ENCODE results near the gene LYL1.

LYL1 gene

DNA sequence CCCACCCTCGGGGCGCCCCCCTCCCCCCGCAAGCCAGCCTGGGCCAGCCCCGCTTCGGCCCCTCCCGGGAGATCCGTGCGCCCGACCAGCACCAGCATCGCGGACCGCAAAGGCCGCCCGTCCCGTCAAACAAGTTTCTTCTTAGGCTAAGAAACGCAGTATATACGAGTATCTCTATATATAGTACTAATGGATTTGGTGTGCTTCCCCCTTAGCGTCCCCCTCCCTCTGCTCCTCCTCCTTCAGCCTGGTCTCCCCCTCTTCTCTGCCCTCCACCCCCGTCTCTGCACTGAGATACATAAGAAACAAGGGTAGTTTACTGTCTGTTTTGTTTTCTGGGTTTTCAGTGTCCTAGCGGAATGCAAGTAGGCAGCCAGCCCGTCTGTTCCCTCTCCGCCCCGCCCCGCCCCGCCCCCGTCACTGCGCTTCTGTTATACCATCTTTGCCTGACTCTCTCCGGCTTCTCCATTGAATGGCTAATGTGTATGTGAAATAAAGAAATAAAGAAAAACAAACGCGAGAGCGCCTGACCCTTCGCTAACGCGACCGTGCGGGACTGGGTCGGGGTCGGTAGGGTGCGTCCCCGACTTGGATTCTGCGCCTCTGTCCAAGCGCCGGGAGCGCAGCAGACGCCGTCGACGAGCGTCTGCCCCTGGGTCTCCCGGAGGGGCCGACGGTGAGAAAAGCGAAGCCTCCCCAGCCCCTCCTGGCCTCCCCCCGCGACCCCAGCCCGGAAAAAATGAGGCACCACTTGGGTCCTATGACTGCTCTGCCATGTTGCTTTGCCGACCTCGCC lies 4.2 kb downstream of the LYL1 start:
- no peak overlapping the region for H3K27ac ChIP-seq
- no peak for TF ChIP-seq ZFX (IDR thresholded peaks at IDR 0.05)
- TF ChIP-seq, protein P1, sequence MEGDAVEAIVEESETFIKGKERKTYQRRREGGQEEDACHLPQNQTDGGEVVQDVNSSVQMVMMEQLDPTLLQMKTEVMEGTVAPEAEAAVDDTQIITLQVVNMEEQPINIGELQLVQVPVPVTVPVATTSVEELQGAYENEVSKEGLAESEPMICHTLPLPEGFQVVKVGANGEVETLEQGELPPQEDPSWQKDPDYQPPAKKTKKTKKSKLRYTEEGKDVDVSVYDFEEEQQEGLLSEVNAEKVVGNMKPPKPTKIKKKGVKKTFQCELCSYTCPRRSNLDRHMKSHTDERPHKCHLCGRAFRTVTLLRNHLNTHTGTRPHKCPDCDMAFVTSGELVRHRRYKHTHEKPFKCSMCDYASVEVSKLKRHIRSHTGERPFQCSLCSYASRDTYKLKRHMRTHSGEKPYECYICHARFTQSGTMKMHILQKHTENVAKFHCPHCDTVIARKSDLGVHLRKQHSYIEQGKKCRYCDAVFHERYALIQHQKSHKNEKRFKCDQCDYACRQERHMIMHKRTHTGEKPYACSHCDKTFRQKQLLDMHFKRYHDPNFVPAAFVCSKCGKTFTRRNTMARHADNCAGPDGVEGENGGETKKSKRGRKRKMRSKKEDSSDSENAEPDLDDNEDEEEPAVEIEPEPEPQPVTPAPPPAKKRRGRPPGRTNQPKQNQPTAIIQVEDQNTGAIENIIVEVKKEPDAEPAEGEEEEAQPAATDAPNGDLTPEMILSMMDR (conservative IDR thresholded peaks at IDR 0.05): no peak

DNA sequence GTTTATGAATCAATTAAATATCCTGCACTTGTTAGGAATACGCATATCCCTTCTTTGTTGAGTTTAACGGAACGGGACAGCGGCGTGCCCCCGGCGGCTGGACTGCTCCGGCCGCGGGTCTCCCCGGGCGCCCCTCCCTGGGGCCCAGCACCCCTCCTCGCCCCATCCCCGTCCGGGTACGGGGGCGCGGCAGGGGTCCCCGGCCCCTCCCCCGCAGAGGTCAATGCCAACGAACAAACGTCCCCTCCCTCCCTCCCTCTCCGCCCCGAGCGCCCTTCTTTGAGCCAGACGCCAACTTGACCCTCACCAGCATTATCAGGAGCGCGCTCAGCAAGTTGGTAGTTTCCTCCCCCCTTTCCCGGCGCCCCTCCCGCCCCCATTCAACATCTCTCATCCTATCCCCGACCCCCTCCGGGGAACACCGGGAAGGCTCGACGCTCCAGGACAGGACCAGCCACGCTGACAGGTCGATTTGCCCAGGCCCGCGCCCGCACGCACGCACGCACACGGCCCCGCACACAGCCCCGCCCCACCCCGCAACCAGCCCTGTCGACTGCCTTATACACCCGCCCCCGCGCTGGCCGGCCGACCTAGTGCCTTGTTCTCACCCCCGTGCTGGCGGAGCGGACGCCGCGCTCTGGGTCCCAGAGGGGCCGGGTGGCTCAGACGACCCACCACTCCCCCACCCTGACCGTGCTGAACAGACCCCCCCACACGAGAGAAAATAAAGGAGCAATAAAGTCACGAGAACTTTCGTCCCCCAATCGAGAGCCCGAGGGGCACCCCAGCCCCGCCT lies 5.0 kb downstream of the LYL1 start:
- H3K27ac ChIP-seq: no peak overlapping the region
- TF ChIP-seq, protein P1 (conservative IDR thresholded peaks at IDR 0.05): no peak
- no peak for TF ChIP-seq ZFX (IDR thresholded peaks at IDR 0.05)

DNA sequence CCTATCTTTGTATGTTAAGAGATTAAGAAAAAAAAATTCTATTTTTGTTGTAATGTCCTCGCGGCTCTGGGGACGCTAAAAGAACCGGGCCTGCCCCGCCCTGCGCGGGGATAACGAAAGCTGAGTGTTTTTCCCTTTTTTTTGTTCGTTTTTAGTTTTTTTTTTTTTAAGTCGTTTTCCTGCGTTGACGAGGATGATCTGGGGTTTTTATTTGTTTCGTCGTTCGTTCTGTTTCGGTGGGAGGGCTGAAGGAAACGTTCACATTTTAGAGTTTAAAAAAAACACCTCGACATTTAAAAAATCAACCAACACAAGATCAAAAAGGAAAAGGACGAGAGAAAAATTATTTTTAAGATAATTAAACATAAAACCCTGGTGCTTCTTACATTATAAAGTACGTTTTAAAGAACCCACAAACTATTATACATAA lies 5.6 kb downstream of the LYL1 start:
- TF ChIP-seq, protein P1 (conservative IDR thresholded peaks at IDR 0.05): no peak
- no peak for TF ChIP-seq ZFX (IDR thresholded peaks at IDR 0.05)
- H3K27ac ChIP-seq: no peak overlapping the region

DNA sequence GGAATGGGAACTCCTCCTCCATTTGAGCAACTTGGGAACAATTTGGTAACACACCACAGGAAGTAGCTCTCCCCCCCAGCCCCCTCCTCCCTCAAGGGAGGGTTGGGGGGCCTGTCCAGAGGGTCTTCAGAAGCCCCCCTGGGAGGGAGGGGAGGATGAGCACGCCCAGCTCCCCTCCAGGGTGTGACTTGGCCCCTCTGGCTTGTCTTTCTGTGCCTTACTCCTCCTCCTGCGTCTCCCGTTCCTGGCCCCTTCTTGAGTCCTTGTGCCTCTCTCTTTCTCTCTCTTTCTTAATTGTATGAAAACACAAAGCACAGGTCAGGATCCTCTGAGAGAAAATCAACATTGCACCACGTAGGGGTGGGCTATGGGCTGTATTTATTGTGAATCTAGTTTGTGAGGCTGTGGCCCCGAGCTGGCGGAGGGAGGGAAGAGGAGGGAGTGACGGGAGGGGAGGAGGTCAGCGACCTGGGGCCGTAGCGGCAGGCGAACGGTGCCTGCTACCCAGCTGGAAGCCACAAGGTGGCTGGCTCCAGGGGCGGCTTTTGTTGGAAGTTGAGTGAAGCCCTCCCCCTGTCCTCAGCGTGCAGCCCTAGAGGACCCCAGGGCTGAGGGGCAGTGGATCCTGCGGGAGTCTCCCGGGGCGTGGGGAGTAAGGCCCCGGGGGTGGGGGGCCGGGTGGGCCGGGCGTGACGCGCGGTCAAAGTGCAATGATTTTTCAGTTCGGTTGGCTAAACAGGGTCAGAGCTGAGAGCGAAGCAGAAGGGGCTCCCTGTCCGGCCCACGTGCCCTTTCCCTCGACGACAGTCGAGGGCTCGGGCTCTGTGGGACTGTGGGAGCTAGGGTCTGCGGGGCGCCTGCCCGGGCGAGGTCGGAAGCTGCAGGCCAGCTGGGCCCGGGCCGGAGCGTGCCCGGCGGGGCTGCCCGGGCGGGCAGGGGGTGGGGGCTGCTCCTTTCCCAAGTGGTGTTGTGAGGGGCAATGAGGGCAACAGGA lies 6.4 kb downstream of the LYL1 start:
- TF ChIP-seq ZFX (IDR thresholded peaks at IDR 0.05): no peak
- TF ChIP-seq, protein P1 (conservative IDR thresholded peaks at IDR 0.05): no peak; the same call in 1 of the 2 replicates
- H3K27ac ChIP-seq: no peak overlapping the region

DNA sequence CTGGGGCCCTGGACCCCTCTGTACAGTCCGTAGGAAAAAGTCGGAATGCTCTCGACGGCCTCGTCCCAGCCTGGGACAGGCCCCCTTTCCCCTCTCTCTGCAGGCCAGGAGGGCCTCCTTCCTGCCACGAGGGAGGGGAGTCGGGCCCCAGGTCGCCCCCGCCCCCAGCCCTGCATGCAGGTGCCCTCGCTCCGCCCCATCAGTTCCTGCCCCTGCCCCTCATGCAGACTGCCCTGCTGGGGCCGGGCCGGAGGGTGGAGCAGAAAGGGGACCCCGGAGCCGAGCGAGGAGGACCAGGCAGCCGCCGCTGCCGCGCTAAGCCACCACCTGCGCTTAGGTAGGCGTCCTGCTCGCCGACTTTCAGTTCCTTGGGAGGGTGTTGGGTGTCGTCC lies 7.3 kb downstream of the LYL1 start:
- no peak for TF ChIP-seq ZFX (IDR thresholded peaks at IDR 0.05)
- TF ChIP-seq, protein P1 (conservative IDR thresholded peaks at IDR 0.05): no peak
- no peak overlapping the region for H3K27ac ChIP-seq

DNA sequence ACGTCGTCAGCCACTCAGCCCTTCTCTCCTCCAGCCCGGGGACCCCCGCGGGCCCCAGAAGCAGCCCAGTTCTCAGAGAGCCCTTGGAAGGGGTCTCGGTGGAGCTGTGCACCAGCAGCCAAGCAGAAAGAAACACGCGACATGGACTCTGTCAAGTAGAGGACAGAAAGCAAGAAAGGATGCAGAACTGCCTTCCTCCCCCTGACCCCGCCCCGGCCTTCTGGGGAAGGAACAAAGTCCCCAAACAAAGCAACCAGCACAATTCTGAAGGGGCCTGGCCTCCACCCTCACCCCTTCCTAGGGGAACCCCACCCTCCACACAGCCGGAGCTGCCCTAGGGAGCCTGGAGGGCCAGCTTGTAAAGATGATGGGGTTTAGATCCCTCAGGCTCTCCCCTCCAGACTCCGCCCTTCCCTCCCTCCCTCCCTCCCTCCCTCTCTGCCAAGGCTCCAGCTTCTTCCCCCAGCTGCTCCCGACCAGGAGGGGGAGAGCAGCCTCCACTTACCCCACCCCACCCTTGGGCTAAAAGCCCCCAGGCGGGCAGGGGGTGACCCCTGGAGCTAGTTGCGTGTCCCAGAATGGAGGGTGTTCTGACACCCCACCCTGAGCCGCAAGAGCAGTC lies 7.8 kb downstream of the LYL1 start:
- no peak overlapping the region for H3K27ac ChIP-seq
- no peak for TF ChIP-seq ZFX (IDR thresholded peaks at IDR 0.05)
- TF ChIP-seq, protein P1 (conservative IDR thresholded peaks at IDR 0.05): no peak

All from C4-2B (cell line).